ENCODE results near the gene ST14.

The ST14 gene

DNA sequence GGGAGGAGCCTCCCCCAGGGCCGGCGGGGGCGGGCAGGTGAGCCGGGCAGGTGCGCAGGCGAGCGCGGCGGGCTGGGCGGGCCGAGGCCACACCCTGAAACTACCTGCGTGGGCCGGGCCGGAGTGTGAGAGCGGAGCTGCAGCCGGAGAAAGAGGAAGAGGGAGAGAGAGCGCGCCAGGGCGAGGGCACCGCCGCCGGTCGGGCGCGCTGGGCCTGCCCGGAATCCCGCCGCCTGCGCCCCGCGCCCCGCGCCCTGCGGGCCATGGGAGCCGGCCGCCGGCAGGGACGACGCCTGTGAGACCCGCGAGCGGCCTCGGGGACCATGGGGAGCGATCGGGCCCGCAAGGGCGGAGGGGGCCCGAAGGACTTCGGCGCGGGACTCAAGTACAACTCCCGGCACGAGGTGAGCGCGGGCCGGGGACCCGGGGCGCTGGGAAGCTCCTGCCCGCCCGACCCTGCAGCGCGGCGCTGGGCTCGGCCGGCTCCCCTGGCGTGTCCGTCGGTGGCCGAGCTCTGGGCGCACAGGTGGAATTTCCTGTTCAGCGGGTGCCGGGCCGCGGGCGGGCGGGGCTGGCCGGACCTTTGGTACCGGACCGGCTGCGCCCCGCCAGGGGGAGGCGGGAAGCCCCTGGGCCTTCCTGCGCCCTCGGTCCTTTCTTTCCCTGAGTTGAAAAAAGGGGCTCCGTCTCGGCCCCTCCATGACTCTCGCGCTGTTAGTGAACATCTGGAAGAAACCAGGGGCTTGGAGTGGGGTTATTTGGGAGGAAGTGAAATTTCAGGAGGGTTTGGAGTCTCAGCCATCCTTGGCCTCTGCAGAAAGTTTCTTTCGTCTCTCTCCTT, at the start of gene ST14:
Gene ST14 (plus strand): TSS at position 126 of the 841 bp plus-strand sequence. CDS start 198 bp downstream, at position 324.
- DNase-seq = peak; percentile 45 to 84 (median 66)

- DNase-seq = no peak
Observed at GRCh38 chr11:130110339-130111108, 49.1 kb upstream of the ST14 start.

DNA sequence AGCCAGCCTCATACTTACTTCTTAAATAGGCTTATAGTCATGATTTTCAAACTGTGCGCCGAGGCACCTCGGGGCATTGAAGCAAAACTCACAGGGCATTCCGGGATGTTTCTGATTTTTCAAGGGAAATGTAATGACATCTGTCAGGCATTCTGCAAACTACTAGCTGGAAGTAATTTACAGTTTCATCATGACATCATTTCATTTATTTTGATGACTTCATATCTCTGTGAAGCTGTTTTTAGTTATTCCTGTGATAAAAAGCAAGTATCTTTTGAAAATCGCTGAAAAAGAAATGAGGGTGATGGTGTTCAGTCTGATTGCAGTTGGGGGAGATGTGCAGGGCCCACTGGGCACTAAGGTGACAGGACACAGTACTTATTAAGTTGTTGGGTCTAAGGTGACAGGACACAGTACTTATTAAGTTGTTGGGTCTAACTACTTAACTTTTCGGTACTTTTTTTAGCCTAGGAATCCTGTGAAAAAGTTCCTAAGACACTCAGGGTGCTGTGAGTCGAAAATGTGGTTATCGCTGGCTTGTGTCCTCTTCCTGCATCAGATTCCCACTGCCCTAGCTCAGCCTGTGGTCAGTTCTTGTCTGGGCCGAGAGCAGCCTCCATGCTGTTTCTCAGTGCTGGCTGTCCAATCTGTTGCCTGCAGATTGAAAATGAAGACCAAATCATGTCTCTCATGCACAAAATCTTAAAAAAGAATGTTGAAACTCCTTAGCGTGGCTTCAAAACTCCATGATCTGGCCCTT, 47.3 kb upstream of the ST14 start:
- no peak for DNase-seq

- DNase-seq = no peak
Observed at GRCh38 chr11:130114281-130114680, 45.3 kb upstream of the ST14 start.

- DNase-seq = no peak
Observed at GRCh38 chr11:130114726-130115125, 44.9 kb upstream of the ST14 start.

GRCh38 chr11:130115218-130115617, 44.4 kb upstream of the ST14 start:
- no peak for DNase-seq

DNA sequence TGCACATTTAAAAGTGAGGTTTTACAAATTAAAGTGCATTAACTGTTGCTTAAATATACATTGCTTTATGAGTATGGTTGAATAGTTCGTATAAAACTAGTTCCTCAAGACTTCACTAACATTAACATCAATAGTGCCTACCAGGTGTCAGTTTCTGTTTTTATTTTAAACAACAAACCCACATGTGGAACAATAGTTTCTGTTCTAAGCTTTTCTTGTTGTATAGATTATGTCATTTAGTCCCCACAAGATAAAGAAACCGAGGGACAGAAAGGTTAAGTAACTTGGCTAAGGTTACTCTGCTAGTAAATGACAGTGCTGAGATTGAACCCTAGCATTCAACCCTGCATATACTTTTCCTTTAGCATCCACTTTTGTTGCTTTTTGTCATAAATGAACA, 41.4 kb upstream of the ST14 start:
- DNase-seq = no peak

- DNase-seq = peak; percentile 15 to 39 (median 20)
Observed at GRCh38 chr11:130118636-130119387, 40.8 kb upstream of the ST14 start.

GRCh38 chr11:130120045-130120444, 39.5 kb upstream of the ST14 start:
- no peak for DNase-seq

- DNase-seq = peak; percentile 26 to 35 (median 33)
Observed at GRCh38 chr11:130121445-130121978, 38.1 kb upstream of the ST14 start.

DNA sequence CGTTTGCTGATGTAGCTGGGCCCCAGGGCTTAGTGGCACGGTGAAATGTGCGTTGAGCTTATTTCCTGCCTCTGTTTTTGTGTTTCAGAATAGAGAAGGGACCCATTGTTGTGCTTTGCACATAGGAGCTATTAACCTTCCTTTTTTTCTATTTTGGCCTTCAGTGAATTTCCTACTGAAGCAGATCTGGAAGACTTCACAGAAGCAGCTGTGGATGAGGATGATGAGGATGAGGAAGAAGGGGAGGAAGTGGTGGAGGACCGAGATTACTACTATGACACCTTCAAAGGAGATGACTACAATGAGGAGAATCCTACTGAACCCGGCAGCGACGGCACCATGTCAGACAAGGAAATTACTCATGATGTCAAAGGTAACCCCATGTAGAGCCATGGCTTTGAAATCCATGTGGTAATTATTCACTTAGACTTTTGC, 37.4 kb upstream of the ST14 start:
- DNase-seq = peak in 1 of 3 donors; percentile 34

GRCh38 chr11:130123414-130124040, 36.1 kb upstream of the ST14 start:
- no peak for DNase-seq

GRCh38 chr11:130124096-130124495, 35.5 kb upstream of the ST14 start:
- peak; percentile 92 to 99 (median 98) for DNase-seq

DNA sequence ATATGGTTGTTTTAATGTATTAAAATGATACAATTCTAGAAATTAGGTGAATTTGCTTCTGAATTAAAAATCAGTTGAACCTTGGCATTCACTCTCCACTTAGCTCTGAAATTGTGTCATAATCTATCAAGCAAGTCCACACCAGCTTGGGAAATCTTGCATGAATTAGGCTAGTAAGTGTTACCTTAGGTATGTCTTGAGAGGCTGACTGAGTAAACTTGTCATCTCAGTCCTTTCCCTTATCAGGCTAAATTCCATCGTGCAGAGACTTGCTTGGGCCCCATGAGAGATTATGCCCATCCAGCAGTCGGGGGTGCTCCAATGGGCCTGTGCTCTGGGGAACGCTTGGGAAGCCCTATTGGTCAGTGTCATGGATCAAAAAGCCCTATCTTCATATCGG, 33.9 kb upstream of the ST14 start:
- DNase-seq = no peak

DNA sequence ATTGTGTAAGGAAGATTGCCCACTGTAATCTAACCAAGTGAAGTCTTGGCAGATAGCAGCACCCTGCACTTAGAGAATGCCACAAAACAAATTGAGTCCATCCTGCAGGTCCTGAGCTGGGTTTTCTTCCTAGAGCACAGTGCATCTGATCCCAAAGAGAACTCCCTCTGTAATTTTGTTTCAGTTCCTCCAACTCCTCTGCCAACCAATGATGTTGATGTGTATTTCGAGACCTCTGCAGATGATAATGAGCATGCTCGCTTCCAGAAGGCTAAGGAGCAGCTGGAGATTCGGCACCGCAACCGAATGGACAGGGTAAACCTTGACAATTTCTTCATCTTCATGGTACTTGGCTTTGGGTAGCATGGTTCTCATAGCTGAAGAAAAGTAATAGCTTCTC, 33.1 kb upstream of the ST14 start:
- peak in 1 of 3 donors; percentile 23 for DNase-seq

- no peak for DNase-seq
Observed at GRCh38 chr11:130127509-130127908, 32.1 kb upstream of the ST14 start.

GRCh38 chr11:130128626-130129025, 31.0 kb upstream of the ST14 start:
- DNase-seq = no peak

GRCh38 chr11:130129922-130130321, 29.7 kb upstream of the ST14 start:
- DNase-seq = no peak

DNA sequence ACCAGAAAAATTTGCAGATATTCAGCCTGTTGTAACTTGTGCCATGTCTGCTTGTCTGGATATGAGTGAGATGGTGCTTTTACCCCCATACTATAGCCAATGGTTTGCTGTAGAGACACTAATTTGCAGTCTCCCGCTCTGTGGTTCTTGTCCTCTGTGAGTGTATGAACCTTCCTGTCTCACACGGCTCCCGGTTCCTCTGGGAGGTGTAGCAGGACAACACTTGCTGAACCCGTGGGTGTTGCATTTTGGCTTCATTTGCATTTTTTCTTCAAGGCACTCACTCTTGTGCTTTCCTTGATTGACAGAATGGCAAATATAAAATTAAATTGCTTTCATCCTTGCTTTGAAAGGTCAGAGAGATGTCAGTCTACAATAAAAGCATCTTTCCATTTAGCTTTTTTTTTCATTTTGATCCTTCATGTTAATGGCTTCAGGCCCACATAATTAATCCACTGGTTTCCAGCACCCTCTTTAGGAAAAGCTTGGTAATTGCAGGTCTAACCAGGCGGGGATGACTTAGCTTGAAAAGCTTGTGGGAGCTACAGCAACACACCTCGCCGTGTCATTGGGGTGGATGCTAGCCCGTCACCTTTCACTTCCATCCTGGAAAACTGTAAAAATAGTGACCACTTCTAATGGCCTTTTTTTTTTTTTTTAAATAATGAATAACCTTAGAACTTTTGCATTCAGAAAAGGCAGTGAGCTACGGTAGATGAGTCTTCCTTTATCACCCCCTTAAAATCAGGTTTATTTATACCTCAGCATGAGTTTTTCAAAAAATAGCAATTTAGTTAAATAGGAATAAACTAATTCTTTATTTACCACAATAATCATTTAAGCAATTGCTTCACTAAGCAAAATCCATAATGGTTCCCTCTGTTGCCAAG, 27.4 kb upstream of the ST14 start:
- DNase-seq = peak; percentile 67 to 82 (median 75)

- no peak for DNase-seq
Observed at GRCh38 chr11:130133716-130134115, 25.9 kb upstream of the ST14 start.

DNA sequence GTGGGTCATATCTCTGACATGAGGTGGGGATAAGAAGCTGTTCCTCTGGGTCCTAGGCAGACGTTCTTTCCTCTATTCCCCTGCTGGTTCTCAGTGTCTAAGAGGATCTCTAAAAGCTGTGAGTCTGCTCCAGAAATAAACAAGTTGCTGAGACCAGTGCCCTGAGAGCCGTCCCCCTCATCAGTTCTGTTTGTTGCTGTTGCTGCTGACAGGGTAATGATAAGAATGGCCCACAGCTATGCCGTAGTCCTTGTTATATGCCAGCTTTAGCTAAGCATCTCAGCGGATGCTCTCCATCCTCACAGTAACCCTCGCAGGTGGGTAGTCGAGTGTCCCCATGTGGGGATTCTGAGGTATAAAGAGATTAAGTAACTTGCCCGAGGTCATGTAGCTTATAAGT, 23.5 kb upstream of the ST14 start:
- DNase-seq = no peak
